OCI-LY7 (cell line): ENCODE results near the gene SERPINF2.

Experiments used
- EZH2phosphoT487 ChIP-seq: fragments of 200-600 bp; sonication (generic); IDR thresholded peaks from 2 replicates; pipeline ENCODE4 v1.6.1; 2018; ENCODE audit warnings: low read depth, borderline replicate concordance, mild to moderate bottlenecking, mixed run types, antibody characterized with exemption, low read length, moderate library complexity, mixed read lengths
- TF ChIP-seq, protein P1 (sequence below): fragments of 200-600 bp; sonication (generic); conservative IDR thresholded peaks from 2 replicates; pipeline ENCODE4 v1.5.1; 2014; ENCODE audit warnings: mild to moderate bottlenecking, antibody characterized with exemption, low read length, moderate library complexity, mixed read lengths

- TF ChIP-seq, protein P1, sequence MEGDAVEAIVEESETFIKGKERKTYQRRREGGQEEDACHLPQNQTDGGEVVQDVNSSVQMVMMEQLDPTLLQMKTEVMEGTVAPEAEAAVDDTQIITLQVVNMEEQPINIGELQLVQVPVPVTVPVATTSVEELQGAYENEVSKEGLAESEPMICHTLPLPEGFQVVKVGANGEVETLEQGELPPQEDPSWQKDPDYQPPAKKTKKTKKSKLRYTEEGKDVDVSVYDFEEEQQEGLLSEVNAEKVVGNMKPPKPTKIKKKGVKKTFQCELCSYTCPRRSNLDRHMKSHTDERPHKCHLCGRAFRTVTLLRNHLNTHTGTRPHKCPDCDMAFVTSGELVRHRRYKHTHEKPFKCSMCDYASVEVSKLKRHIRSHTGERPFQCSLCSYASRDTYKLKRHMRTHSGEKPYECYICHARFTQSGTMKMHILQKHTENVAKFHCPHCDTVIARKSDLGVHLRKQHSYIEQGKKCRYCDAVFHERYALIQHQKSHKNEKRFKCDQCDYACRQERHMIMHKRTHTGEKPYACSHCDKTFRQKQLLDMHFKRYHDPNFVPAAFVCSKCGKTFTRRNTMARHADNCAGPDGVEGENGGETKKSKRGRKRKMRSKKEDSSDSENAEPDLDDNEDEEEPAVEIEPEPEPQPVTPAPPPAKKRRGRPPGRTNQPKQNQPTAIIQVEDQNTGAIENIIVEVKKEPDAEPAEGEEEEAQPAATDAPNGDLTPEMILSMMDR = no peak
- TF ChIP-seq EZH2phosphoT487 = no peak
Measured at GRCh38 chr17:1714980-1715802, 27.5 kb upstream of the SERPINF2 start.
